AG09309 (cell line): ENCODE results near the gene MAPK14.
A peak's percentile ranks its signal among the peaks of the same experiment; 100 is the strongest.

Experiments
- DNase-seq: peaks from one replicate; pipeline ENCODE4 v3.0.0-alpha.2; 2010; ENCODE audit warnings: low read depth
- H3K4me3 ChIP-seq: 2 replicates; pipeline ENCODE4 v1.5.1; 2011; ENCODE audit warnings: mild to moderate bottlenecking, low read depth, low read length, moderate library complexity; ENCODE audit not compliant: control insufficient read depth
- CTCF ChIP-seq: IDR thresholded peaks from 2 replicates; pipeline ENCODE4 v1.5.1; 2011; ENCODE audit warnings: mild to moderate bottlenecking, low read depth, low read length, inconsistent platforms; ENCODE audit not compliant: insufficient read depth, control insufficient read depth; ENCODE audit errors: missing control alignments

MAPK14 gene

GRCh38 chr6:36129941-36130666 lies 102.5 kb downstream of the MAPK14 start, which contains the start of gene MAPK13:
Gene MAPK13, plus strand, starts transcription at chr6:36130513. Its CDS starts 70 bp downstream, at chr6:36130583.
- H3K4me3 ChIP-seq = peak within 1 kb of the TSS; percentile 17
- no peak for DNase-seq
- TF ChIP-seq CTCF = no peak

- no peak for DNase-seq
- no peak overlapping the region; the same call in 1 of the 2 replicates for H3K4me3 ChIP-seq
- no peak for TF ChIP-seq CTCF
These were observed 103.3 kb downstream of the MAPK14 start for GRCh38 chr6:36130667-36131510.

- peak; percentile 13 for DNase-seq
- no peak for TF ChIP-seq CTCF
- H3K4me3 ChIP-seq = no peak overlapping the region
These were observed 104.1 kb downstream of the MAPK14 start for GRCh38 chr6:36131511-36132245.

GRCh38 chr6:36132246-36132895 lies 104.8 kb downstream of the MAPK14 start:
- no peak for TF ChIP-seq CTCF
- no peak for DNase-seq
- H3K4me3 ChIP-seq = no peak overlapping the region

DNA sequence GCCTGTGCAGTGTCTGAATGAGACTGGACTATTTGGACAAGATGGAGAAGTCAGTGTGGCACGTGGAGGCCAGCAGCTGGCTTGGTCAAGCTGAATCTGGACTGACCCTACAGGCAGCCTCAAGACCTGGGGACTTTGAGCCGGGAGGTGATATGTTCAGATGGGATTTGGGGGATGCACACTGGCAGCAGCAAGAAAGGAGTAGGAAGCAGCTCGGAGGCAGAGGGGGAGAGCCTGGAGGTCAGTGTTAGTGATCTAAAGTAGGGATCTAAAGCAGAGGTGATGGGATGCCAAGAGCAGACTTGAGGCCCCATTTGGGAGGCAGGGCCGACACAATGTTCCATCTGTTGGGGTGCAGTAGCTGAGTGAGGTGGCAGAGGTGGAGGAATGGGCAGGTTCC lies 105.5 kb downstream of the MAPK14 start:
- DNase-seq = no peak
- TF ChIP-seq CTCF = no peak

GRCh38 chr6:36133912-36134311 lies 106.3 kb downstream of the MAPK14 start:
- H3K4me3 ChIP-seq = no peak overlapping the region
- no peak for DNase-seq
- no peak for TF ChIP-seq CTCF

More for the DNA sequence above, 105.5 kb downstream of the MAPK14 start:
- H3K4me3 ChIP-seq = no peak overlapping the region
